Myocyte (in vitro differentiated cells): ENCODE results near the gene KDM4C. TPM values are rescaled to one million over a fixed set of nuclear protein-coding genes. Genes with fewer than 3 reads are reported as not detected.
"Not testable (repeated sequence)": the region's sequence is repeated elsewhere in the genome, so short reads cannot be mapped to it uniquely, and the experiment has no call there.

Source experiments
- DNase-seq: peaks from one replicate; pipeline ENCODE4 v3.0.0-alpha.2; 2012; ENCODE audit warnings: low read depth
- polyA plus RNA-seq: library from polyadenylated mRNA; unstranded; fragments of >200 nt; gene quantifications from one replicate; pipeline ENCODE4 v1.2.1, GENCODE V29; 2012; ENCODE audit warnings: missing spikeins
- total RNA-seq: library from RNA; depleted of rRNA; stranded (reverse); fragments of >200 nt; gene quantifications from 2 replicates; pipeline ENCODE4 v1.2.3, GENCODE V29; 2014

KDM4C gene
- total RNA-seq = 16.1 and 17.1 TPM in 2 replicates
- 10.8 TPM for polyA plus RNA-seq

GRCh38 chr9:6757456-6758247, at the start of gene KDM4C:
KDM4C (plus strand) TSS chr9:6757973; CDS start chr9:6792989, 35,016 bp downstream.
- peak; percentile 96 for DNase-seq

DNA sequence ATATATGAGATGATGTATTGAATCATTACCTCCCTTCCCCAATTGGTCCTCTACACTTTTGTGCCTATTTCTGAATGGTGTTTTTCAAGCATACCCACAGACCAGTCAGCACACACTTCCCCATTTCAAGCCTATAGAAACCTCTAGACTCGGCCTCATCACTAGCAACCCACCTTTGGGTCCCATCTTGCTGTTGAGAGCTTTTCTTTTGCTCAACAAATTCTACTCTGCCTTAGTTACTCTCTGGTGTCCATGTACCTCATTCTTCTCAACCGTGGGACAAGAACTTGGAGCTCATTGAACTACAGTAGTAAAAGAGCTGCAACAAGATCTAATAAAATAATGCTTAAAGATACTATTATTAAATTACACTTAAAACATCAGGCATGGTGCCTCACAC, 49.0 kb upstream of the KDM4C start:
- DNase-seq = peak; percentile 21

GRCh38 chr9:6711403-6711802, 46.4 kb upstream of the KDM4C start:
- peak; percentile 22 for DNase-seq

- no peak for DNase-seq
Measured at GRCh38 chr9:6712041-6712440, 45.7 kb upstream of the KDM4C start.

DNA sequence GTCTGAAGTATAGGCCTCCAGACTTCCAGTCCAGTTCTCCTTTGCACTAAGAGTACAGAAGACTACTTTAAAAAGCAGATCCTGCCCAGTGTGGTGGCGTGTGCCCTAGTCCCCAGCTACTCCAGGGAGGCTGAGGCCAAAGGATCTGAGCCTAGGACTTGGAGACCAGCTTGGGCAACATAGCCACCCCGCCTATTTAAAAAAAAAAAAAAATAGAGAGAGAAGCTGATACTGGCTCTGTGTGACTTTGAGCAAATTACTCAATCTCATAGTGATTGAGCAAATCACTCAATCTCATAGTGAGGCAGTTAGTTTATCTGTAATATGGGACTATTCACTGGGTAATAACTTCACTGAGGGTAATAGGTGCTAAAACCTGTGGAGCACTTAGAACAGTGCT, 43.6 kb upstream of the KDM4C start:
- no peak for DNase-seq

GRCh38 chr9:6715153-6715754, 42.5 kb upstream of the KDM4C start:
- not testable (repeated sequence) for DNase-seq

GRCh38 chr9:6715755-6716643, 41.8 kb upstream of the KDM4C start:
- DNase-seq = peak; percentile 22

- no peak for DNase-seq
Measured at GRCh38 chr9:6716766-6717165, 41.0 kb upstream of the KDM4C start.

DNA sequence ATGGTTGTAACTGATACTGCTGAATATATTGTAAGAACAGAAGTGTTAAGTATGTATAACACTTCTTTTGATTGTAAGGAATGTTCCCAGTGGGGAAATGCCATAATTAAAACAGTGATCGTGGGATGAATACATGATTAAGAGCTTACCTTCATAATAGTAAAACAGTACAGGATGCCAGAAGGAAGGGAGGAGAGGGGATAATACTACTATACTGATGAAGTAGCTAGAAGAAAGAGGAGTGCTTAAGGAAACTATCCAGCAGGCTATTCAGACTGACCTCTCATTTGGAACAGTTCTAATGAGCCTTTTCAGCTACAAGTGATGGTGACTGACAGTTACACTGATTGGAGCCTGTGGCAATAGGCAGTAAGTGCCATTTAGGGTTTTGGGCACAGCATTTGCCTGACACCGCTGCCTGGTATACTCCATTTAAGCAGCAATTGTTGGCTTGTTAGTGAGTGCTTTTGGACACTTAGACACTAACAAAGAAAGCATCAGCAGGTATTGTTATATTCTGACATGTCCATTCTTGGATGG, 33.8 kb upstream of the KDM4C start:
- no peak for DNase-seq

GRCh38 chr9:6733257-6733656, 24.5 kb upstream of the KDM4C start:
- DNase-seq = no peak

DNA sequence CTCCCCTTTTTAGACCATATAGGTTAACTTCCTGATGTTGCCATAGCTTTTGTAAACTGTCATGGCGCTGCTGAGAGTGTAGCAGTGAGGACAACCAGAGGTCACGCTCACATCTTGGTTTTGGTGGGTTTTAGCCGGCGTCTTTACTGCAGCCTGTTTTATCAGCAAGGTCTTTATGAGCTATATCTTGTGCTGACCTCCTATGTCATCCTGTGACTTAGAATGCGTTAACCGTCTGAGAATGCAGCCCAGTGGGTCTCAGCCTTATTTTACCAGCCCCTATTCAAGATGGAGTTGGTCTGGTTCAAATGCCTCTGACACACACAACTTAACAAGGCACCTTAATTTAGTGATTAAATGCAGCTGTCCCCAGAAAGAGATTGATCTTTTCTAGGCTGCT, 23.9 kb upstream of the KDM4C start:
- DNase-seq = no peak

DNA sequence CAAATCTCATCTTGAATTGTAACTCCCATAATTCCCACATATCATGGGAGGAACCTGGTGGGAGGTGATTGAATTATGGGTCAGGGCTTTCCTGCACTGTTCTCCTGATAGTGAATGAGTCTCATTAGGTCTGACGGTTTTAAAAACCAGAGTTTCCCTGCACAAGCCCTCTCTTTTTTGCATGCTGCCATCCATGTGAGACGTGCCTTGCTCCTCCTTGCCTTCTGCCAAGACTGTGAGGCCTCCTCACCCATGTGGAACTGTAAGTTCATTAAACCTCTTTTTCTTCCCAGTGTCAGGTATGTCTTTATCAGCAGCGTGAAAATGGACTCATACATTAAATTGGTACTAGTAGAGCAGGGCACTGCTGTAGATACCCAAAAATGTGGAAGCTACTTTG, 22.4 kb upstream of the KDM4C start:
- no peak for DNase-seq

GRCh38 chr9:6739218-6739617, 18.6 kb upstream of the KDM4C start:
- peak; percentile 24 for DNase-seq

DNA sequence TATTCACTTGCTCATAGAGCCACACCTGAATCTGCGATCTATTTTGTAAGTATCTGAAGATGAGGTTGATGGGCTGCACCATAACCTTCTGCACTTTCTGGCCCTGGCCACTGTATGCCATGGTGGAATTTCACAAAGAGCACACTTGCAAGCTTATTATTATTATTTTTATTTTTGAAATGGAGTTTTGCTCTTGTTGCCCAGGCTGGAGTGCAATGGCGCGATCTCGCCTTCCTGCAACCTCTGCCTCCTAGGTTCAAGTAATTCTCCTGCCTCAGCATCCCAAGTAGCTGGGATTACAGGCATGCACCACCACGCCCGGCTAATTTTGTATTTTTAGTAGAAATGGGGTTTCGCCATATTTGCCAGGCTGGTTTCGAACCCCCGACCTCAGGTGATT, 8.9 kb upstream of the KDM4C start:
- not testable (repeated sequence) for DNase-seq

- DNase-seq = not testable (repeated sequence)
Measured at GRCh38 chr9:6754861-6755260, 2.9 kb upstream of the KDM4C start.

GRCh38 chr9:6757132-6757455, 679 bp upstream of the KDM4C start:
- peak; percentile 87 for DNase-seq

- no peak for DNase-seq
Measured at GRCh38 chr9:6758248-6758497, 400 bp downstream of the KDM4C start.

DNA sequence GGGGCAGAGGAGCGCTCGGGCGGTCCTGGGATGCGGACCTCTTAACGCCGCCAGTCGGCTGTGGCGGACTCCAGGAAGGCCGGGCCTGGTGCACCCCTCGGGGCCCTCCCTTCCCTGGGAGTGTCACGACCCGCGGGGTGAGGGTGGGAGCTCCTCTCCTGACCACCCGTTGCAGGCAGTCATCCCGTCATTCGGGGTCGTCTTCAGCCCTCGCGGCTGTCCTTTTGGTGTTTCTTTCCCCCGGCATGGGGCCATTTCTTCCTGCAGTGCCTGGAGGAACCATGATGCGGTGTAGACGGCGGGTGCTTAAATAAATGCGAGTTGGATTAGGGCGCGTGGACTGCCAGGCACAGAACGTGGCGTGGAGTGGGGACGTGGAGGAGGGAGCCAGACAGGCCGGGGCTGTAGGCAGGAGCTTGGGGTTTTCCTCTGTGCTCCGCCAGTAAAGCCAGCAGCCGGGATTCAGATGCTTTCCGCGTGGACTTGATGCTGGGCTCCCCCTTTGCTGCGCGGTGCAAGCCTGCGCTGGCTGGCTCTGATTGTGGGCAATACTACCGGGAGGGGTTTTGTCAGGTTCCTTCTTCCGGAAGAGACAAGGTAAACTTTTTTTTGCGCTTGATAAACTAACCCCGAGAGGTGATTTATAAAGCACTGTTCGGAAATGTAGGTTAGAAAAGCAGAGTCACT, 868 bp downstream of the KDM4C start:
- peak; percentile 57 for DNase-seq

- peak; percentile 69 for DNase-seq
Measured at GRCh38 chr9:6759185-6759977, 1.6 kb downstream of the KDM4C start.

- no peak for DNase-seq
Measured at GRCh38 chr9:6761306-6761705, 3.5 kb downstream of the KDM4C start.

DNA sequence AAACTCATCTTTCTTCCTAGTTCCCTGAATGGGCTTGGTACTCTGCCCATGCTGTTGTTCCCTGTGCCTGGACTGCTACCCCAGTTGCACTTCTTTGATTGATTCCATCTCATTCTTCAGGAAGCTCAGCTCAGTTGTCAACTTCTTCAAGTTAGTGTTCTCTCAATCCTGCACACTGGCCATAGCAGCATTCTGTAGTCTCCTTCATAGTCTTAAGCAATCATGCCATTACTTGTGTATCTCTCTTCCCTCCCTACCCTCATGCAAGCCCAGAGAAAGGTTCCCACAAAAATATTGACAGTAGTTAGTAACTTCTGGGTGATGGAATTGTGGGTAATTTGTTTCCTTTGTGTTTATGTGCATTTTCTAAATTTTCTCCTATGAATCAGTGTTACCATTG, 5.5 kb downstream of the KDM4C start:
- DNase-seq = no peak
